HG02588 (cell line): ENCODE data around the gene LAPTM4A.
"Not testable (repeated sequence)": the region's sequence is repeated elsewhere in the genome, so short reads cannot be mapped to it uniquely, and the experiment has no call there.

Experiments used
- ATAC-seq: cut with Tn5 transposase; IDR thresholded peaks from one replicate; pipeline ENCODE4 v1.9.1; 2021; ENCODE audit warnings: mild to moderate bottlenecking, moderate library complexity; ENCODE audit not compliant: unreplicated experiment

Gene LAPTM4A

GRCh38 chr2:20051532-20052228 is at the start of gene LAPTM4A:
Gene LAPTM4A (minus strand): TSS chr2:20051628. CDS start chr2:20051520, 108 bp downstream.
- peak; percentile 97 for ATAC-seq

- ATAC-seq, result no peak
Observed at GRCh38 chr2:20100711-20101110, 49.3 kb upstream of the LAPTM4A start.

DNA sequence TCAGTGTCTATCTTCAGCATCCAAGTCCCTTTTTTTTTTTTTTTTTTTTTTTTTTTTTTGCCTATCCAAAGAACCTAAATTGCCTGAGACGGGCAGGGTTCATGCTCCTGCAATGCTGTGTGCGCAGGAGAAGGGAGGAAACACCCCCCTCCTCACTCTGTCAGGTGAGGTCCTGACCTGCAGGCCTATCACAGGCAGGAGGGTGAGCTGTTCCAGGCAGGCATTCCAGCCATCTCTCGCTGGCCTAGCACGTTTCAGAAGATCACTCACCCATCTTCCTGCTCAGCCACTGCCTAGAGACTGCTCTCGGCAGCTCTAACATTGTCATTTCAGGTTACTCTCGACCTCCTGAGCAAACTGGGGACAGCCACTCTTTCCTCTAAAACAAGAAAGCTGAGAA is 48.4 kb upstream of the LAPTM4A start:
- no peak for ATAC-seq

- ATAC-seq, result peak; percentile 91
Observed at GRCh38 chr2:20097889-20098714, 46.7 kb upstream of the LAPTM4A start.

GRCh38 chr2:20095469-20095868 is 44.0 kb upstream of the LAPTM4A start:
- no peak for ATAC-seq

- no peak for ATAC-seq
Observed at GRCh38 chr2:20094955-20095354, 43.5 kb upstream of the LAPTM4A start.

DNA sequence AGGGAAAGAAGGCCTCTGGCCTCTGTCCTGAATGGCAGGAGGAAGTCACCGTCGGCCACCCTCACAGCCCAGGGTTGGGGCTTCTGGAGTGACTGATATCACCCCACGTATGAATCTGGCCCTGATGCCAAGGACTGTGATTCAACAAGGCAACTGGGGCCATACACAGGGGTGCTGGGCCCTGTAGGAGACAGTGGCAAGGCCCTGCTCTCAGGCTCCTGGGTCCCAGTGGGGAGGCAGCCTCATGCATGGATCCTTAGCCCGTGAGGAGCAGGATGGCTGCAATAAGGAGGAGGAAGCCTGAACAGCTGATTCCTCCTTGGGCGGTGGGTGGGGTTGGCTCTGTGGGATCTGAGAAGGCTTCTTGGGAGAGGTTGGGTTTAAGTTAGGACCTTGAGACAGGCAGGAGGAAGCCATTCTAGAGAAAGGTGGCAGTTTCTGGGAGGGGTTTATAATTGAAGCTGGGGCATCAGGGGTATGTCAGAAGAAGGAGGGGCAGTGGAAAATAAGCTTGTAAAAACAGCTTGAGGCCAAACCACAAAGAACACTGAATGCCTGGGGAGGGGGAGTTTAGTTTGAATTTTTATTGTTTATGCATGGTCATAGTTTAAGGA is 42.8 kb upstream of the LAPTM4A start:
- ATAC-seq, result no peak

DNA sequence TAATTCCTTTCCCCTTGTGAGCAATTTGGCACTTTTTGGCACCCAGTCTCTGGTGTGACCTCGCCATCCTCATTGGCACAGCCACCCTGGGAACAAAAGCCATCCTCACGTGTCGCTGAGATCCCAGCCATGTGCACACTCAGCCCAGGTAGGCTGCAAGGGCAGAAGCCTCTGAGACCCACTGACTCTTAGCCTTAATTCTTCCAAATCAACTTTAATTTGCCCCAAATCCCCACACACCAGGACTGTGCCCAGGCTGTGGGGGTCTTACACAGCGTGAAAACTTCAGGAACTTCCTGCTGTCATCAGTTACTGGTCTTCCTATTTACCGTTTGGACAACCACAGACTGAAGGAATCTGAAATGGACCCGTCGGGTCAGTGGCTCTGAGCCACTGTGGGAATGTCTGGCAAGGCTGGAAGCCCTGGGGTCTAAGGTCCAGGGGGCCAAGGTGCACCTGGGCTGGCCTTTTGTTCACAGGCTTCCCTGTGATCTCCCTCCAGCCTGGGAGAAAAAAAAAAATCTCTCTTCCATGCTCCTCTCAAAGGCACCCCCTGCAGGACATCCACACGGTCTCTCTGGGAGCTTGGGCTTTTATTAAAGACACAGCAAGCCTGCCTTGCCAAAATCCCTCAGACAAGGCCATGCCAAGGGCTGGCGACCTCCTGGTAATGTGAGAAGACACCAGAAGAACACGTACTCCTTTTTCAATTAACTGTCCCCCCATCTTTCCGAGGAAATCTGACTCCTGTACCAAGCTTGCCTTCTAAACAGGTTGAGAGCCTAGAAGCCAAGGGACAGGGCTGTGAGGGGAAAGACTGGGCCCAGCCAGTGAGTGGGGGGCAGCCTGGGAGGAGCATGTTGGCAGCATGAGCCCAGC is 42.1 kb upstream of the LAPTM4A start:
- ATAC-seq, result no peak

DNA sequence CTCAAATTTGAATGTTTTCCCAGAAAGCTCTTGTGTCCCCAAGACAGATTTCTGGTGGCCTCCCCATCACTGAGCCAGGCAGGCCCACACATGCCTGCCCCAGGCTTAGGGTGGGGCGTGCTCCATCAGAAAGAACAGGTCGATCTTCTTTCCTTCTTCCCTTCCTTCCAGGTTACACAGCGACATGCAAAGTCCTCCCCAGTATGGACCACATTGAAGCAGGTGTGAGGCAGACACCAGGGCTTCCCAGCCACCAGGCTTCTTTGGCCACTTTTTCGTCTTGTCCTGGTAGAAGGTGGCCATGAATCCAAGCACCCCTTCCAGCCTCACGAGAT is 41.4 kb upstream of the LAPTM4A start:
- ATAC-seq, result no peak

DNA sequence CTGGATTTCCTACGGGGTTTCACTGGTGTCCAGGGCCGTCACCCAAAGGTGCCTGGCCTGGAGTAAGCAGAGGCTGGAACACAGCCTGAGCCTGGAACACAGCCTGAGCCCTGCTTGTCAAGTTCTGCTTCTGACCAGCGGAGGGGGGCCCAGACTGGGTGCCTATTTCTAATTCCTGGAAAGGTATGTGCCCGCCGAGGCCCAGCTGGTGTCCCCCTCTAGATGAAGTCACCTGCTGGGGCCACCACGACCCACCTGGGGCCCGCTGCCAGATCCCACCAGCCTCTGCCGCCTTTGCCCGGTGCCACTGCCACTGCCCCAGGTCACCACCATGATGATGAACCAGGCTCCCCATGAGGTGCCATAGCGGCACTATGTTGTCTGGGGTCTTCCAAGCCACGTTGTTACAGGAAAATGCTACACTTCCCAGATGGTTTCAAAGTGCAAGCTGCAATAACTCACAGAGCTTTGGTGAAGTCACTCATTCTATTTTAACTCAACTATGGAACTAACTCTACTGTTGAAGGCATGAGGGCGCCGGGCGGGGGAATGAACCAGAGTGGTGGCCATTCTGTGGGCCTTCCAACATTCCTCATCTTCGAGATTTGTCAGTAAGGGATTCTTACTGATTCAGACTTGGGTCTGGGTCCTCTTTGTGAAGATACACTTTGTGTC is 40.9 kb upstream of the LAPTM4A start:
- no peak for ATAC-seq

DNA sequence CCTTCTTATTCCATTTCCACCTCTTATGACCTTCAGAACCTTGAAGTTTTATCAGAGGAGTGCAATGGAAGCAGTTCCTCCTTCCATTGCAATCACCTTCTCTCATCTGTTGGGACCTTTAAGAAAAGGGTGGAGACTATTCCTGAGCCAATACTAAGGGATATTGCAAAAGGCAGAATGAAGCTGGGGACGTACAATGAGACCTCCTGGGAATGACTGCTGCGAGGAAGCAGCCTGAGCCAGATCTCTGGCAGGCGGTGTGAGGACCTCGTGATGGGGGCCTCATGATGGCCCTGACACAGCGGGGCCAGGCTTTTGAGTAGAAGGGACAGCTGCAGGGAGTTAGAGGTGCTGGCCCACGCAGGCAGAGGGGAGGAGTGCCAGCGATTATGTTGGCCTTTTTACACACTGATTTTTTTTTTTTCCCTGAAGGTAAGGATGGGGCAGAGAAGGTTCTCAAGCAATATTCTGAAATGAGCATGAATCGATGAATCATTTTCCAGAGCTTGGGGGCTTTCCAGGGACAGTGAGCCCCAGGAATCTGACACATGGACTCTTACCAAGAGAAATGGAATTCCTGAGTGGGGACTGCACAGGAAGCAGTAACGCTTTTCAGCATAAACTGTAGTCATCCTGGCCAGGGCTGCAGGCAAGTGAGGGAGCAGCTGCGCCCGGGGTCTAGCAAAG is 40.0 kb upstream of the LAPTM4A start:
- ATAC-seq, result no peak

- no peak for ATAC-seq
Observed at GRCh38 chr2:20089715-20090464, 38.5 kb upstream of the LAPTM4A start.

DNA sequence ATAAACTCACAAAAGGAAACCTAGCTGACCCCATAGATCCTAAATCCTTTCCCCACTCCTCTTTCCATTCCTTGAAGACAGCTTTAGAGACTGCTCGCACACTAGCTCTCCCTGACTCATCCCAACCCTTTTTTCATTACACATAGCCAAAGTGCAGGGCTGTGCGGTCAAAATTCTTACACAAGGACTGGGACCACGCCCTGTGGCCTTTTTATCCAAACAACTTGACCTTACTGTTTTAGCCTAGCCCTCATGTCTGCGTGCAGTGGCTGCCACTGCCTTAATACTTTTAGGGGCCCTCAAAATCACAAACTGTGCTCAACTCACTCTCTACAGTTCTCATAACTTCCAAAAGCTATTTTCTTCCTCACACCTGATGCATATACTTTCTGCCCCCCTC is 34.5 kb upstream of the LAPTM4A start:
- not testable (repeated sequence) for ATAC-seq

DNA sequence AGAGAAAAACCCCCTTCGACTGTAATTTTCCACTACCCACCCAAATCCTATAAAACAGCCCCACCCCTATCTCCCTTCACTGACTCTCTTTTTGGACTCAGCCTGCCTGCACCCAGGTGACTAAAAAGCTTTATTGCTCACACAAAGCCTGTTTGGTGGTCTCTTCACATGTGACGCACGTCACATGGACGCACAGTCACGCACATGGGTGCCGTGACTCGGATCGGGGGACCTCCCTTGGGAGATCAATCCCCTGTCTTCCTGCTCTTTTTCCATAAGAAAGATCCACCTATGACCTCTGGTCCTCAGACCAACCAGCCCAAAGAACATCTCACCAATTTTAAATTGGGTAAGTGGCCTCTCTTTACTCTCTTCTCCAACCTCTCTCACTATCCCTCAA is 31.4 kb upstream of the LAPTM4A start:
- ATAC-seq, result not testable (repeated sequence)

DNA sequence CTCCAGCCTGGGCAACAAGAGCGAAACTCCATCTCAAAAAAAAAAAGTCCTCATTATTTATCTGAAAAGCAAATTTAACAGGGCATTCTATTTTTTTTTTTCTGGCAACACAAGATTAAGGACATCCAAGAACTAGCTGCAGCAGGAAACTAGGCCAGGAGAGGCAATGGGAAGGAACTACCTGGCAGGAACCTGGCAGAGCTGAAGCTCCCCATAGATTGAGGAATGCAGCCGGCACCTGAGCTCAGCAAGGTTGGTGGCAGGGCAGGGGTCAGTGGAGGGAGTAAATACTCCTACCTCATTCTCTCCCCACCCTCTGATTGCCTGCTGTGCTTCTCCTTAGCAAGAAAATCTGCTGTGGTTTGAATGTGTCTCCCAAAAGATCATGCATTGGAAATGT is 30.4 kb upstream of the LAPTM4A start:
- ATAC-seq, result no peak

GRCh38 chr2:20080839-20081415 is 29.5 kb upstream of the LAPTM4A start:
- no peak for ATAC-seq

DNA sequence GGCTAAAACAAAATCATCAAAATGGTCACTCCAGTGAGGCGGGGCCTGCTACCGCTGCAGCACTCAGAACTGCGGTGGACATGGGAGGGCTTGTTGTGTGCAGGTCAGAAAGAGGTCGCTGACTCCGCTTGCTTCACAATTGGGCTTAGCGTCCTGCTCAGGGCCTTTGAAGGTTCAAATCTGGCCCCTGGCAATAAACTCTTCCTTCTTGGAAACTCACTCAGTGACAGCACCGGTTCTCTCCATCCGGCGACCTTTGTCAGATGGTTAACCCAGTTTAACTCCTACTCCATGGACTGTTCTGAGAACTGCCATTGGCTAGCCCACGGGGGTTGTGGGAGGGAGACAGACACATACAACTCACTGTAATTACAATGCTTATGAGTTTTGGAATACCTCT is 29.0 kb upstream of the LAPTM4A start:
- no peak for ATAC-seq

GRCh38 chr2:20079546-20080115 is 28.2 kb upstream of the LAPTM4A start:
- ATAC-seq, result no peak
